Upper lobe of left lung (tissue), 4 donors: Measurements from ENCODE around the gene LRP4.

ENCODE experiments used
- CTCF ChIP-seq, 6 experiments: fragments of 450-650 bp in 4 of 6; fragments of 200-600 bp in 2 of 6; sonication (generic) in 2 of 6; IDR thresholded peaks; one replicate each; pipeline ENCODE4 v1.5.1; 2016 to 2019; ENCODE audit warnings: antibody characterized with exemption in 6 of 6
- EP300 ChIP-seq, 4 donors: sonication (generic); formaldehyde crosslinking; IDR thresholded peaks; one replicate each; pipeline ENCODE4 v1.5.1; 2017; ENCODE audit warnings: antibody characterized with exemption in 4 of 4, control low read depth in 2 of 4
- POLR2A ChIP-seq, 4 donors: fragments of 450-650 bp; IDR thresholded peaks; one replicate each; pipeline ENCODE4 v1.5.1; 2016 to 2017; ENCODE audit warnings: antibody characterized with exemption in 4 of 4, mild to moderate bottlenecking in 2 of 4
- POLR2AphosphoS5 ChIP-seq, 2 donors: sonication (generic); formaldehyde crosslinking; IDR thresholded peaks; one replicate each; pipeline ENCODE4 v1.5.1; 2017; ENCODE audit warnings: antibody characterized with exemption in 2 of 2

- TF ChIP-seq CTCF (IDR thresholded peaks at IDR 0.05): no peak
- no peak for TF ChIP-seq POLR2AphosphoS5 (IDR thresholded peaks at IDR 0.05)
- TF ChIP-seq POLR2A (IDR thresholded peaks at IDR 0.05): no peak
- no peak for TF ChIP-seq EP300 (IDR thresholded peaks at IDR 0.05)
Measured at GRCh38 chr11:46958777-46959176, 40.4 kb upstream of the LRP4 start.
